Fibroblast of skin of back (primary cell): ENCODE results near the gene NLGN1.

Experiments used
- DNase-seq: peaks from one replicate; pipeline ENCODE4 v3.0.0-alpha.2; 2013

The NLGN1 gene

GRCh38 chr3:173644086-173645082 is 246.8 kb downstream of the NLGN1 start:
- DNase-seq = no peak

DNA sequence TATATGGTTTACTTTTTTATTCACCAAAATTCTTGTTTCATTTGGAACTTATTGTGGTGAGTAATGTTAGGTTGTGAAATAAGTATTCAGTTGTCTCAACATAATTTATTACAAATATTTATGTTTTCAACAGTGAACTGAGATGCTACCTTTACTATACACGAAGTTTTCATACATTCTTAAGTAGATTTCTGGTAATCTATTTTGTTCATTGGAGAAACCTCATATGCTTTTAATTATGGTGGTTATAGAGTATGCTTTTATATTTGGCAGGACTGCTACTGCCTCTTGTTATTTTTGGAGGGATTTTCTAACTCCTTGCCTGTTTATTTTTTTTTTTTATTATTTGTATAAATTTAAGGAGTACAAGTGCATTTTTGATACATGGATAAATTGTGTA is 253.1 kb downstream of the NLGN1 start:
- DNase-seq = no peak

- DNase-seq = no peak
Measured at GRCh38 chr3:173652093-173652492, 254.5 kb downstream of the NLGN1 start.

- DNase-seq = peak; percentile 16
Measured at GRCh38 chr3:173653781-173654180, 256.2 kb downstream of the NLGN1 start.

- DNase-seq = no peak
Measured at GRCh38 chr3:173659972-173660371, 262.4 kb downstream of the NLGN1 start.

DNA sequence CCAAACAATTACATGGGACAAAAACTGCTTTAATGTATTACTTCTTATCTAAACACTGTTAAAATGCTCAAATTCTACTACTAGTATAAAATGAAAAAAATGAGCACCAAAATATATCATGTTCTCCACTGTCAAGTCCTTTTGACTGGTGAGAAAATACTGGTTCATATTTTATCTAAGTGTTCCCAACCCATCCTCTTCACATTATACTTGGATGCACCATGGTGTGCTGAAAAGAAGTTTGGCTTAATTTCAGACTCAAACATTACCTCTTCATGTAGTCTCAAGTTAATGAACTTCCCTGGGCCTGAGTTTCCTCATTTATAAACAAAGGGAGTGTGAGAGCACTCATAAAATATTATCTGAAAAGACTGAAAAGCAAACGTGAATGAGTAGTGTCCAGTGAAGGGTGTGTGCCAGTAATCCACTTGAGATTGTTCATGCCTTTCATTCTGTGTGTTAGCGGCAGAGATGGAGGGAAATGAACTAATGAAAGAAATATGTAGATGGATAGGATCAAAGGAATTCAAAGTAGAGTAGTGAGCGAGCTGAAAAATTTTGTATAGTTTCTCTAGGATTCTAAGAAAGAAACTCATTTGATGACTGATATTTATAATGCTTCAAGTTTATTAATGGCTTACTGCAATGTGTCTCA is 263.2 kb downstream of the NLGN1 start:
- DNase-seq = peak; percentile 66

DNA sequence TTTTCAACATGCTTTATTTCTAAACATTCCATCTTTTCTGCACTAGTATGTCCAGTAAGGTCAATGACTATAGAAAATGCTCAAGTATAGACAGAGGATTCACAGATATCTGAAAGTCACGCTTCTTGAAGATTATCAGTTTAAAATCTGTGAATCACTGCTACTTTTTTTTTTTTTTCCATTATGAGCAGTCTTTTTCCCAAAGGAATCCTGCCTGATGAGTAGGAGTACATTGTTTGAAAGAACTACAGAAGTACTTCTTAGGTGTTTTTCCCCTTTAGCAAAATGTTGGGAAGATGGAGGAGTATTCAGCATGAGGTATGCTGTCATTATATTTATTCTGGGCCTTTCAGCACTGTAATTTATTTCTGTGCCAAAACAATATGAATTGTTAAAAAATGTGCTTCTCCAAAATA is 266.2 kb downstream of the NLGN1 start:
- peak; percentile 28 for DNase-seq

- DNase-seq = no peak
Measured at GRCh38 chr3:173676094-173676493, 278.6 kb downstream of the NLGN1 start.

DNA sequence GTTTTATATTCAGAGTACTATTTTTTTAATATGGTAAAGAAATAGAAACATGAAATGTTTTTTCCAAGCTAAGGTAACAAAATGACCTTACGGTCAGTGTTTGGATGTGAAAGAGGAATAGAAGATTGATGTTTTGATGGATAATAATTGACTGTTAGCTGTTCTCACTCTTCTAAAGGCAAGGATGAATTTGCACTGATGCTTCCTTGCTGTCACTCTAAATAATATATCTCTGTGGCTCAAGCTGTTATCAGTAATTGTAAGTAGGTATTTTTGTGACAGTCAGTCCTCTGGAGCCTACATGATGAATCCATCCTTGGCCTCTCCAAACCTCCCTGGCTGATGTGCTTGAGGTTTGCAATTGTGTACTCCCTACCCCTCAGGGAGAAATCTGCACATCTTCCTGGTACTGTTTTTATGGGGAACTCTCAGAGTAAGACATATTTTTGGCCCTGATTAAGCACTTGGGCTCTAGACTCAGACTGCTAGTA is 283.7 kb downstream of the NLGN1 start:
- DNase-seq = no peak

DNA sequence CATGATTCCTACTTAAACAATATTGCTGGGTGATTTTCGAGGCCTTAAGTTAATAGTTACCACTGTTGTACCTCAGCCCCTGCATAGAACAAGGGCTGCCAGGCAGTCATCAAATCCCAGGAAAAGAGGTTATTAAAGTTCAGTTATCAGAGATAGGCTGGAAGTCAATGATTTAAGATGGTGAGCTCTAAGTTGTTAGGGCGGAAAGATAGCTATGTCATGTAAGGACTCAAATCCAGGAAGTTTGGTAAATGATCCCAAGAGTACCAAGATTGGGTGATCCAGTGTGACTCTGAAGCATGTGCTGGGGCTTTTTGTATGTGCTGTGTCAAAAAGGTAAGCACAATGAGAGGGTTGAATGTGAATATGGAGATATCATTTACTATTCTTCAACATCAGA is 287.9 kb downstream of the NLGN1 start:
- no peak for DNase-seq

DNA sequence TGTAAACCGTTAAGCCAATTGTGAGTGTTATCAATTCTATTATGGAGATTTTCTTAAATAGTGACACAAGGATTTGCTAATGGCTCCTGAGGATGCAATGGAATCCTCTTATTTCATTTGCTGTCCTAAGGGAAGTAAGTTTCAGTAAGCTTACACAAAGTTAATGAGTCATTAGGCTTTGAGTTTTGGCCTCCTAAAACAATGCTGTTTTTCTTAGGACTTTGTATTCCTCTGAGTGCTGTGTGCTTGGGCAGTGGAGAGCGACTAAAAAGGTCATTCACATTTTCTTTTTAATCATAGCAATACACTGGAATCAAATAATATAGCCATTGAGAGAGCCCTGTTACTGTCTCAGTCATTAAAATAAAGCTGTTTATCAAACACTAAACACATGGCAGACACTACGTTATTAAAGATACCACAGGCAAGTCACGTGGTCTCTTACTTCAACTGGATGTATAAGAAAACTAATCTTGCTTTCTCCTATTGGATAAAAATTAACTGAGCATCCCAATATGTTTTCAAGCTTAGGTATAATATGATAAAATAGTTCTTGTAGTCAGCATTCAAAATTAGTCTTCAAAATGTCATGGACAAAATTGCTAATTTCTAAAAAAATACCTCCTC is 290.8 kb downstream of the NLGN1 start:
- no peak for DNase-seq

- no peak for DNase-seq
Measured at GRCh38 chr3:173690542-173691180, 293.1 kb downstream of the NLGN1 start.

GRCh38 chr3:173699353-173699752 is 301.8 kb downstream of the NLGN1 start:
- no peak for DNase-seq

DNA sequence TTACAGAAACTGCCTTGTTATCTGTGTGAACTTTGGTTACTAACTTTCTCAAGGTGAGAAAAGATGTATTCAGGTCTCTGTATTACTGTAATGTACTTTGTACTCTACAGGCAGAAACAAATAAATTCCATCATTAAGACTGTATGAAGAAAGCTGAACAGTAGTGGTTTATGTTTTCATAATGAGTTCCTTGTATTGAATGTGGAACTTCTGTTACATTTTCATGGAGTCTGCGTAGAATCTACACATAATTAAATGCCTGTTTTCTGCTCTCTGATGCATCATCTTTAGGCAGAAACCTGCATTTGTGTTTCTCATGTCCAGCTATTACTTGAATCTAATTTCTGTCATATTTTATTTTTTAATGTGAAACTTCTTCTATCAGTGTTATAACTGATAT is 302.8 kb downstream of the NLGN1 start:
- no peak for DNase-seq

DNA sequence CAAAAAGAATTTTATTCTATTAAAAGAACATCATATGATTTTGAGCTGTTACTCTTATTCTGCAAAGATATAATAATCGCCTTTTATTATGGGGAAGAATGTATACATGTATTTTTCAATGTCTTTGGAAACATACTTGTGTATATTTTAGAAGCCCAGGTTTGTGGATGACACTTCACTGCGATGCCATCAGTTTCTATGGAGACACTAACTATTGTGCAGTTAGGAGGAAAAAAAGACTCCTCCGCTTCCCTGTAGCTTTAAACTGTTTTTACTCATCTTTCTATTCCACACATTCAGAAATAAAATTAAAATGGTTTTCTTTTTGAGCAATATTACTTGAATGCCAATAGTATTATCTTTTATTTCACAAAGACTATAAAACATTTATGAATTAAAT is 305.0 kb downstream of the NLGN1 start:
- no peak for DNase-seq

DNA sequence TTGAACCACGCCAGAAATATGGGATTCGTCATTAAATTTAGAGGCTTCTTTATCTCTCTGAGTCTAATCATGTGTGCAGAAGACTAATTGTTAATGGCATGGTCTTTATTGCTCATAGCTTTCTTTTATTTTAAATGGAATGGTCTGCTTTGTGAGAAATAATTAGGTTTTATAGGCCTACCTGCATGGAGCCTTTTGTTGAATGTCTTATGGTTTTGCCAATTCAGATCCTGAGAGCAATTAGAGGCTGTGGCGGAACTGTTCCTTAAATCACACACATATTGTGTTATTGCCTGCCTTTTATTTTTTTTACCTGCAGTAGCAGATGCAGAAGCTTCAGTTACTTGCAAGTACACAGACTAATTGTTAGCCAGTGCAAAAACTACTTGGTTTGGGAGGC is 306.2 kb downstream of the NLGN1 start:
- DNase-seq = no peak

DNA sequence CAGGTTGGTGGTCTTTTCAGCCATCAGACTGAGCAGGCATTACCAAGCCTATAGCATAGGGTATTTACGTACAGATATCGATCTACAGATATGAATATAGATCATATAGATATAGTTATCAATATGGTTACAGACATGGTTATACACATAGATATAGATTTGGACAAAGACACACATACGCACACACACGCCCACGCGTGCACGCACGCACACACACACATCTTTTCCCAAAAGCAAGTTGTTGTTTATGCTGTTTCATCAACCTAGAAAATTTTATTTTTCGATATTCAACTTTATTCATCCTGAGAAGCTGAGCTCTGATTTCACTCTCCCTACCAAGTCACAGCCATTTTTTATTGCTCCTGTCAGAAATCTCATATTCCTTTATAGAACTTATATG is 309.1 kb downstream of the NLGN1 start:
- no peak for DNase-seq

GRCh38 chr3:173708191-173708590 is 310.6 kb downstream of the NLGN1 start:
- no peak for DNase-seq

DNA sequence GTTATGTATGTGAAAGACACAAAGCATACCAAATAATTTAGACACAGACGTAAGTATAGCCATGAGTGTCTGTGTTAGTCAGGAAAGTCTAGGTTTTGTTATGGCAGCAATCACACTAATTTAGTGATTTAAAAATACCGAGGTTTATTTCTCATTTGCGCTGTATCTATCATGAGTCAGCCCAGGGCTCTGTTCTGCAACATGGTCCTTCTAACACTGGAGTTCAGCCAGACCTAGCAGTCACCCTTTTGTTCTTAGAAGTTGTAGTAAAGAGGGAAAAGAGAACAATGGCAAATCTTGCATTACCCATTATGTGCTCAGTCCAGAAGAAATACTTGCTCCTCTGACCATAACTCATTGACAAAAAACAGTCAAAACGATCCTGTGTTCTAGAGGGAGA is 311.5 kb downstream of the NLGN1 start:
- DNase-seq = no peak

DNA sequence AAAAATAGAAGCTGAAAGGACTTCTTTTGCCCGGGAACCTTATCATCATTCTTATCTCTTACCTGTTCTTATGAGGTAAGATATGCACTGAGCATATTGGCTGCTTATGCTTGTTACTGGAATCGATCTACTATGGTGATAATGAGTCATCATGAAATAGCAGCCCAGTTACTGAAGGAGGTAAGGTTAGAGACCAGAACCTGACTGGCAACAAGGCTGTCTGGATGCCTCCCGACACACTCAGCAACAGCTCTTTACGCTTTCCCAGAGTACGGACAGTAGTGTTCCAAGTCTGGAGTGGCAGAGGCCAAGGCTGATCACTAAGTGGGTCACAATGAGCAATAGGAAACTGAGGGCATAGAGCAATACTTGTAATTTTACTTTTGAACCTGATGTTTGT is 314.1 kb downstream of the NLGN1 start:
- no peak for DNase-seq

- no peak for DNase-seq
Measured at GRCh38 chr3:173719585-173719984, 322.0 kb downstream of the NLGN1 start.

DNA sequence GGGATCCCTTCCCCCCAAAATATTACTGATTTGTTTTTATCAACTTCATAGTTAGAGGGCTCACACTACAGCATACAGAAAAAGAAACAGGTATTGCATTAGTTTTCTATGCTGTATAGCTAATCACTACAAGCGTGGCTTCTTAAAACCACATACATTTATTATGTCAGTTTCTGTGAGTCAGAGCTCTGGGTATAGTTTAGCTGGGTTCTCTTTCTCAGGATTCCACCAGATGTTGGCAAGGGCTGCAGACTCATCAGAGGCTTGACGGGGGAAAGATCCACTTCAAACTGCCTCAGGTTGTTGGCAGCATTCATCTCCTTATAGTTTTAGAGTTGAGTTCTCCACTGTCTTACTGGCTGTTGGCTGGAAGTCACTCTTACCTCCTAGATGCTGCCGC is 328.0 kb downstream of the NLGN1 start:
- DNase-seq = no peak

- DNase-seq = no peak
Measured at GRCh38 chr3:173730391-173730790, 332.8 kb downstream of the NLGN1 start.
